ENCODE results near the gene RABL2B.
"Not testable (repeated sequence)": the region's sequence is repeated elsewhere in the genome, so short reads cannot be mapped to it uniquely, and the experiment has no call there.

GRCh38 chr22:50764288-50764687 is 19.1 kb downstream of the RABL2B start:
- not testable (repeated sequence) for TF ChIP-seq CTCF (IDR thresholded peaks at IDR 0.05); POLR2A (IDR thresholded peaks at IDR 0.05); POLR2AphosphoS5 (IDR thresholded peaks at IDR 0.05); EP300 (IDR thresholded peaks at IDR 0.05; ENCODE audit: low read depth)

All from transverse colon (tissue), 4 donors.